Psoas muscle (tissue), 8 donors: ENCODE data around the gene FCMR. TPM values are rescaled to one million over a fixed set of nuclear protein-coding genes. Genes with fewer than 3 reads are reported as not detected.

Experiments
- ATAC-seq, 4 donors: fragments of 200-7000 bp; cut with Tn5 transposase; one replicate each; pipeline ENCODE4 v1.9.1; 2020; ENCODE audit warnings: moderate library complexity in 3 of 4, mild to moderate bottlenecking in 2 of 4
- DNase-seq, 2 donors: peaks; one replicate each; pipeline ENCODE4 v3.0.0-alpha.2; 2020
- H3K27ac ChIP-seq: fragments of 200-600 bp; one replicate; pipeline ENCODE4 v1.8.0; 2022
- H3K27me3 ChIP-seq, 3 donors: fragments of 200-600 bp in 1 of 3; one replicate each; pipeline versions ENCODE4 v1.6.1 to v1.8.0; 2013 to 2022; ENCODE audit warnings: low read length in 2 of 3, mild to moderate bottlenecking in 2 of 3, moderate library complexity in 1 of 3; ENCODE audit not compliant: insufficient read depth in 3 of 3
- H3K36me3 ChIP-seq, 2 donors: fragments of 200-600 bp in 1 of 2; one replicate each; pipeline versions ENCODE4 v1.6.1 to v1.8.0; 2013 to 2022; ENCODE audit warnings: low read depth in 1 of 2, mild to moderate bottlenecking in 1 of 2, moderate library complexity in 1 of 2; ENCODE audit not compliant: insufficient read depth in 1 of 2
- H3K4me1 ChIP-seq: fragments of 200-600 bp; one replicate; pipeline ENCODE4 v1.8.0; 2022
- H3K4me3 ChIP-seq: fragments of 200-600 bp; one replicate; pipeline ENCODE4 v1.8.0; 2022; ENCODE audit warnings: mild to moderate bottlenecking
- H3K9me3 ChIP-seq: fragments of 200-600 bp; one replicate; pipeline ENCODE4 v1.8.0; 2022
- CTCF ChIP-seq: fragments of 200-600 bp; IDR thresholded peaks from one replicate; pipeline ENCODE4 v1.8.0; 2022; ENCODE audit warnings: antibody characterized with exemption
- WGBS, 3 donors: extraction: QIAGEN DNeasy Blood & Tissue Kit; methylation state at CpG; one replicate each; pipeline versions ENCODE4 v1.1.6 to v1.1.7; 2013; 5-methylcytosine and 5-hydroxymethylcytosine counted together
- intact Hi-C, 2 donors: fragments of 100-400 bp; cut with DNase I; formaldehyde crosslinking; loops; one replicate each; pipeline versions ENCODE4 v1.11.0 to v1.14.2; 2022
- polyA plus RNA-seq, 3 donors: library from polyadenylated mRNA; stranded (reverse); fragments of 200-250 nt; gene quantifications; one replicate each; pipeline ENCODE4 v1.2.3, GENCODE V29; 2013
- total RNA-seq, 4 donors: library from RNA; stranded (reverse); fragmentation: NEBNext Ultra II Directional in 2 of 4; extraction: Animal tissue kit (Norgen Biotek cat#: 25700) in 2 of 4; gene quantifications; one replicate each; pipeline versions ENCODE4 v1.2.1 to v1.2.4, GENCODE V29; 2021 to 2023
- donor health status: healthy with polysubstance abuse.
- donor health status: DM: no; HTN: no; CAD: no; lungs with moderate emphysema.
- donor health status: Bipolar disorder and iron deficiency.
- donor health status: healthy.
- donor health status: DM: yes; HTN: yes; CAD: no.
- donor health status: DM: no; HTN: no; CAD: no.
- donor health status: DM: no; HTN: no; CAD: no.
- donor health status: DM: yes; HTN: yes; CAD: no.

Gene FCMR
- total and polyA plus RNA-seq, 7 donors, result 1.0 to 29.5 (median 4.4) TPM

DNA sequence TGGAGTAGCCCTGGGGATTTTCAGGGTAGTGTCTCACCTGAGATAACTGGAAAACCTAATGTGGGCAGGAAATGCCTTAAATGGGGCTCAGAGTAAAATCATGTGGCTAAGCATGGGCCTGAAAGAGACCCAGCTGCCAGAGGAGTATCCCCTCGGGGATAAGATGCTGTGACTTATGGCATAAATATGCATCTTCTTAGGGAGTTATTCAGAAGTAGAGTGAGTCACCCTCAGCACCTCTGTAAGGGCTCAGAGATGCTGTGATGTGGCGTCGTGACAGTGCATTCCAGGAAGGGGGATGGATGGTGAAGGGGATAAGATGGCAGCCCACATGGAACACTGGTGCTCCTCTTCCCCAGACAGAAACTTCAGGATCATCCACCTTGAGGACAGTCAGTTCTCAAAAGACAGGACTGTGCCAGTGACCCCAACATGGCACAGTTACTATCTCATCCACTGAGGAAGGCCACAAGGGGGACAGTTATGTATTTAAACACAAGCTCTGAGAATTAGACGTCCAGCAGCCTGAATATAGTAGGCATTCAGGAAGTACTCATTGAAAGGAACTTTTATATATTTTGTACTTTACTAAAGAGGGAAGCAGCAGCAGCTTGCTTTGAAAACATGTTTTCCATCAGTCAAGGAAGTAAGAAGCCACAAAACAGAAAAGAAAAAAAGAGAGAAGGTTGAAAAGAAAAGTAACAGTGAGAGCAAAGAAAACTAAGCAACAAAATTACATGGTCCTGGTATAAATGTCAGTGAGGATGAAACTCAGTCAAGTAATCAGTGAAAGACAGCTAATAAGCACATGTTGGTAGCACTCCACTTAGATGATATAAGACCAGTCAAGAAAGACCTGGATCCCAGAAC lies 16.2 kb downstream of the FCMR start:
- H3K27me3 ChIP-seq, result peaks cover 0 to 4% (median 0%) of the 10 kb centered on the region in 3 donors
- no peak overlapping the region for H3K27ac ChIP-seq
- H3K4me1 ChIP-seq, result no peaks in the 10 kb centered on the region
- no peak for DNase-seq
- no peaks in the 10 kb centered on the region for H3K9me3 ChIP-seq
- ATAC-seq, result no peak
- WGBS, 3 donors, result 71 to 77% (median 74%) methylated on average over 4 of the region's 4 CpGs
- H3K36me3 ChIP-seq, result no peaks in the 10 kb centered on the region
- intact Hi-C loops, result loop anchor here in 1 of 2 donors (5.0 kb wide), 1 partner anchor 38 kb away; the partner anchor contains the start of gene IL20
- no peak for TF ChIP-seq CTCF
- no peak overlapping the region for H3K4me3 ChIP-seq

- H3K27ac ChIP-seq, result no peak overlapping the region
- no peaks in the 10 kb centered on the region for H3K27me3 ChIP-seq
- ATAC-seq, result no peak
- H3K4me1 ChIP-seq, result no peaks in the 10 kb centered on the region
- WGBS, 3 donors, result 75 to 86% (median 77%) methylated on average over 10 of the region's 10 CpGs
- H3K36me3 ChIP-seq, result no peaks in the 10 kb centered on the region
- no peak for DNase-seq
- no peak overlapping the region for H3K4me3 ChIP-seq
- no peak for TF ChIP-seq CTCF
- H3K9me3 ChIP-seq, result no peaks in the 10 kb centered on the region
- intact Hi-C loops, result loop anchor here (1.0 to 5.0 kb wide), 2 partner anchors 34 to 37 kb away; partner anchors contain the start of gene IL20 (in 1 of the 2)
Measured at GRCh38 chr1:206904423-206905142, 17.2 kb downstream of the FCMR start.

DNA sequence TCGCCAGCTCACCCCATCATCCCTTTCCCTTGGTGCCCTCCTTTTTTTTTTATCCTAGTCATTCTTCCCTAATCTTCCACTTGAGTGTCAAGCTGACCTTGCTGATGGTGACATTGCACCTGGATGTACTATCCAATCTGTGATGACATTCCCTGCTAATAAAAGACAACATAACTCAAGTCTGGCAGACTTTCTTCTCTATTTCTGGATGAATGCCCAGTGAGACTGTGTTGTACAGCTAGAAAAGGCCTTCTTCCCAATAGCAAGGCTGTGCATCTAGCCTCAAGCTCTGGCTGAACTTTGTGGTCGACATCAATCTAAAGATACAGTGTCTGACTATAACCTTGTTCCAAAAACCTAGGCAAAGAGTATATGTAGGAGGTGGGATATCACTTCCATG lies 18.1 kb downstream of the FCMR start:
- Histone ChIP-seq H3K36me3 (no peaks in the 10 kb centered on the region), H3K27ac (no peak overlapping the region), H3K4me1 (no peaks in the 10 kb centered on the region), H3K4me3 (no peak overlapping the region), H3K27me3 (no peaks in the 10 kb centered on the region), H3K9me3 (no peaks in the 10 kb centered on the region)
- TF ChIP-seq CTCF, result no peak
- no peak for DNase-seq
- ATAC-seq, result peak; percentile 34 to 70 (median 57)
- intact Hi-C loops, result loop anchor here in 1 of 2 donors (1.0 kb wide), 1 partner anchor 33 kb away; no protein-coding TSS in a partner anchor
- 72 to 79% (median 78%) methylated on average over 2 of the region's 2 CpGs for WGBS, 3 donors

GRCh38 chr1:206902702-206903101 lies 19.0 kb downstream of the FCMR start:
- ATAC-seq (no peak), DNase-seq (no peak)
- no peak overlapping the region for H3K27ac ChIP-seq
- H3K27me3 ChIP-seq, result no peaks in the 10 kb centered on the region
- 25 to 71% (median 64%) methylated on average over 1 of the region's 1 CpG for WGBS, 3 donors
- intact Hi-C loops, result no loop called here
- H3K4me3 ChIP-seq, result no peak overlapping the region
- no peak for TF ChIP-seq CTCF
- no peaks in the 10 kb centered on the region for H3K9me3 ChIP-seq
- H3K36me3 ChIP-seq, result no peaks in the 10 kb centered on the region
- no peaks in the 10 kb centered on the region for H3K4me1 ChIP-seq
